NT2/D1 (cell line): ENCODE results near the gene NSFL1C.

Experiments used
- DNase-seq: peaks from one replicate; pipeline ENCODE4 v3.0.0-alpha.2; 2011; ENCODE audit warnings: low read depth, low spot score
- H3K27me3 ChIP-seq: 2 replicates; pipeline ENCODE4 v1.6.0; 2011; ENCODE audit warnings: mild to moderate bottlenecking; ENCODE audit not compliant: insufficient read length, insufficient read depth
- H3K36me3 ChIP-seq: 2 replicates; pipeline ENCODE4 v1.6.1; 2011; ENCODE audit warnings: mild to moderate bottlenecking, low read length, mixed read lengths; ENCODE audit not compliant: insufficient read depth, insufficient read length
- H3K4me1 ChIP-seq: 2 replicates; pipeline ENCODE4 v1.5.1; 2011; ENCODE audit not compliant: insufficient read depth, insufficient read length
- H3K4me3 ChIP-seq: 2 replicates; pipeline ENCODE4 v1.5.1; 2011; ENCODE audit warnings: low read depth; ENCODE audit not compliant: insufficient read length
- H3K9ac ChIP-seq: 2 replicates; pipeline ENCODE4 v1.6.0; 2011; ENCODE audit warnings: low read depth; ENCODE audit not compliant: insufficient read length
- H3K9me3 ChIP-seq: 2 replicates; pipeline ENCODE4 v1.5.1; 2011; ENCODE audit warnings: mild to moderate bottlenecking, low read length; ENCODE audit not compliant: insufficient read depth
- SUZ12 ChIP-seq: IDR thresholded peaks from 2 replicates; pipeline ENCODE4 v1.6.1; 2011; ENCODE audit not compliant: insufficient read length, insufficient read depth; ENCODE audit errors: extremely low read depth
- YY1 ChIP-seq: IDR thresholded peaks from 2 replicates; pipeline ENCODE4 v1.6.1; 2011; ENCODE audit not compliant: insufficient read length, insufficient read depth
- ZNF274 ChIP-seq: IDR thresholded peaks from 2 replicates; pipeline ENCODE4 v1.6.1; 2011; ENCODE audit warnings: mild to moderate bottlenecking, low read depth, low read length

NSFL1C gene

GRCh38 chr20:1441133-1441532 is 25.5 kb downstream of the NSFL1C start:
- H3K4me3 ChIP-seq: no peak overlapping the region
- TF ChIP-seq ZNF274 (no peak), SUZ12 (no peak), YY1 (no peak)
- no peaks in the 10 kb centered on the region for H3K27me3 ChIP-seq
- no peak overlapping the region for H3K9ac ChIP-seq
- peaks cover 56% of the 10 kb centered on the region for H3K36me3 ChIP-seq
- no peaks in the 10 kb centered on the region for H3K4me1 ChIP-seq
- DNase-seq: no peak
- H3K9me3 ChIP-seq: no peaks in the 10 kb centered on the region

GRCh38 chr20:1440024-1440423 is 26.6 kb downstream of the NSFL1C start:
- DNase-seq: peak; percentile 38
- Histone ChIP-seq H3K27me3 (no peaks in the 10 kb centered on the region), H3K36me3 (peaks cover 45% of the 10 kb centered on the region), H3K4me3 (no peak overlapping the region), H3K9ac (no peak overlapping the region), H3K9me3 (no peaks in the 10 kb centered on the region), H3K4me1 (no peaks in the 10 kb centered on the region)
- TF ChIP-seq SUZ12 (no peak), ZNF274 (no peak), YY1 (no peak)

- H3K9ac ChIP-seq: no peak overlapping the region
- DNase-seq: no peak
- no peaks in the 10 kb centered on the region for H3K27me3 ChIP-seq
- no peak overlapping the region for H3K4me3 ChIP-seq
- H3K9me3 ChIP-seq: no peaks in the 10 kb centered on the region
- H3K4me1 ChIP-seq: no peaks in the 10 kb centered on the region
- H3K36me3 ChIP-seq: peaks cover 29% of the 10 kb centered on the region
- TF ChIP-seq SUZ12 (no peak), YY1 (no peak), ZNF274 (no peak)
These were observed 28.3 kb downstream of the NSFL1C start for GRCh38 chr20:1438361-1438760.

- no peaks in the 10 kb centered on the region for H3K9me3 ChIP-seq
- peaks cover 19% of the 10 kb centered on the region for H3K36me3 ChIP-seq
- H3K27me3 ChIP-seq: no peaks in the 10 kb centered on the region
- no peaks in the 10 kb centered on the region for H3K4me1 ChIP-seq
- H3K9ac ChIP-seq: no peak overlapping the region
- H3K4me3 ChIP-seq: no peak overlapping the region
- DNase-seq: peak; percentile 63
- no peak for TF ChIP-seq ZNF274
- TF ChIP-seq SUZ12: no peak
- no peak for TF ChIP-seq YY1
These were observed 29.3 kb downstream of the NSFL1C start for GRCh38 chr20:1437235-1437904.

- Histone ChIP-seq H3K27me3 (no peaks in the 10 kb centered on the region), H3K4me3 (no peak overlapping the region), H3K4me1 (no peaks in the 10 kb centered on the region), H3K36me3 (peaks cover 10% of the 10 kb centered on the region), H3K9me3 (no peaks in the 10 kb centered on the region), H3K9ac (no peak overlapping the region)
- DNase-seq: no peak
- TF ChIP-seq ZNF274 (no peak), YY1 (no peak), SUZ12 (no peak)
These were observed 30.4 kb downstream of the NSFL1C start for GRCh38 chr20:1436263-1436662.

- Histone ChIP-seq H3K4me3 (no peak overlapping the region), H3K4me1 (no peaks in the 10 kb centered on the region), H3K36me3 (peaks cover 4% of the 10 kb centered on the region), H3K27me3 (no peaks in the 10 kb centered on the region), H3K9ac (no peak overlapping the region), H3K9me3 (no peaks in the 10 kb centered on the region)
- no peak for DNase-seq
- TF ChIP-seq ZNF274: no peak
- TF ChIP-seq SUZ12: no peak
- TF ChIP-seq YY1: no peak
These were observed 31.3 kb downstream of the NSFL1C start for GRCh38 chr20:1435337-1435699.

- no peak overlapping the region for H3K4me3 ChIP-seq
- DNase-seq: no peak
- H3K27me3 ChIP-seq: no peaks in the 10 kb centered on the region
- no peaks in the 10 kb centered on the region for H3K9me3 ChIP-seq
- H3K9ac ChIP-seq: no peak overlapping the region
- peaks cover 4% of the 10 kb centered on the region for H3K36me3 ChIP-seq
- no peaks in the 10 kb centered on the region for H3K4me1 ChIP-seq
- TF ChIP-seq YY1: no peak
- TF ChIP-seq ZNF274: no peak
- TF ChIP-seq SUZ12: no peak
These were observed 31.9 kb downstream of the NSFL1C start for GRCh38 chr20:1434571-1435336.
